Stimulated activated CD8-positive, alpha-beta memory T cell treated with anti-CD3 and anti-CD28 coated beads, Interleukin-12 subunit alpha, Interleukin-12 subunit beta, amount 100 ng/mL, for 24 hours (primary cell): Measurements from ENCODE around the gene UBTD1.
"Not testable (repeated sequence)": the region's sequence is repeated elsewhere in the genome, so short reads cannot be mapped to it uniquely, and the experiment has no call there.

Source experiments
- DNase-seq: peaks from one replicate; pipeline ENCODE4 v3.0.0-alpha.2; 2020; ENCODE audit errors: extremely low read depth

Gene UBTD1

GRCh38 chr10:97498841-97499560 lies at the start of gene UBTD1:
TSS of gene UBTD1 (plus strand) at chr10:97498924. CDS start at chr10:97499204, 280 bp downstream.
- peak; percentile 3 for DNase-seq

DNA sequence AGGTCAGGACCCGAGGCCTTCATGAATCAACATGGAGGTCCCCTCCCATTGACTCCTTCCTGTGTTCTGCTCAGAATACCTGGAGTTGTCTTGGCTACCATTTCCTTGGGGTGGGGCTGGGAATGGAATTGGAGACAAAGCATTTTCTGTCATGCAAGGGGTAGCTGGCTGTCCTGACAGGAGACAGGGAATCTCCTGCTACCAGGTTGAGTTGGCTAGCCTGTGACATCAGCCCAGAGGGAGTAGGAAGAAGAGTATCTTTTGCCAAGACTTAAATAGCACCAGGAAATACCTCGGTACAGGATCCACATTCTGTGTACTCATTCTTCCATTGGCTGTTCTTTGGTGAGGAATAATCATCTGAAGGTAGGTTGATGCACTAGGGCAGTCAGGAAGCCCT lies 47.9 kb upstream of the UBTD1 start:
- no peak for DNase-seq

GRCh38 chr10:97451605-97452004 lies 47.1 kb upstream of the UBTD1 start:
- no peak for DNase-seq

DNA sequence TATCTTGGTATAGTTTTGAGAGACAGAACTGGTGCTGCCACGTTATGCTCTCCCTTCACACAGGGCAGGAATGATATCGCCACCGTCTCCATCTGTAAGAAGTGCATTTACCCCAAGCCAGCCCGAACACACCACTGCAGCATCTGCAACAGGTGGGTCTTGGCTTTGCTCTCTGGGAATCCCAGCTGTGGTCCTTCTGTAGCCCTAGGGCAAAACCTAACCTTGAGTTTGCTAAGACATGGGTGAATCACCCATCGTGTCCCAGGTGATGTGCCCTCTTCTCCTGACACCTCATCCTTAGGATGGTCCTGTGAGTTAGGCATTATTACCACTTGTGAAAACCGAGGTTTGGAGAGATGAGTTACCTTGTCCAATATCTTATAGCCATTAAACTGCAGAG lies 46.4 kb upstream of the UBTD1 start:
- DNase-seq: no peak

DNA sequence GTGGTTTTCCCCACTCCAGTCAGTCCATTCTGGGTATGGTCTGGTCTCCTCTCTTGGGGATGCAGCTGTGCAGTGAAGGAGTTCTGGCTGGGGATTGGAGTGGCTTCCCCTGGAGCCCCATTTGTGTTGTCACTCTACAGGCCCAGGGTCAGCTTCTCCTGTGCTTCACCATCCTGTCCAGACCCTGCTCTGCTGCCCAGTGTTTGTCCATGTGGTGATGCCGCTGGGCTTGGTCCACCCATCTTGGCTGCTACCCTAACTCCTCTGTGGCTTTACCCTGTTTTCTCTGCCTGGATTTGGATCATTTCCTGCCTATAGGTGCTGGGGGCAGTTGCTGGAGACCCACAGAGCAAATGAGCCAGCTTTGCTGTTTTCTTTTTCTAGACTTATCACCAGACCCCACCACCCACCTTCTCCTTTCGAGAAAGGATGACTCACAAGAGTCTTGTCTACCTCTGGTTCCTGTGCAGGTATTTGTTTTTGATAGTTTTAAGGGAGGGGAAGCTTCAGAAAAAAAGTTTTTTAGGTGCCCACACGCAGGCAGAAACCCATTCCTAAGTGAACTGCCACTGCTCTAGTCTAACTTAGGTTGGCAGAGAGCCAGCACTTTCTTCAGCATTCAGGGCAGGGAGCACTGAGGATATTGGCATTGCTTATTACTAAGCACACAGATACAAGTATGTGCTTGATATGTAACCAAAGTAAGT lies 44.2 kb upstream of the UBTD1 start:
- DNase-seq: no peak

DNA sequence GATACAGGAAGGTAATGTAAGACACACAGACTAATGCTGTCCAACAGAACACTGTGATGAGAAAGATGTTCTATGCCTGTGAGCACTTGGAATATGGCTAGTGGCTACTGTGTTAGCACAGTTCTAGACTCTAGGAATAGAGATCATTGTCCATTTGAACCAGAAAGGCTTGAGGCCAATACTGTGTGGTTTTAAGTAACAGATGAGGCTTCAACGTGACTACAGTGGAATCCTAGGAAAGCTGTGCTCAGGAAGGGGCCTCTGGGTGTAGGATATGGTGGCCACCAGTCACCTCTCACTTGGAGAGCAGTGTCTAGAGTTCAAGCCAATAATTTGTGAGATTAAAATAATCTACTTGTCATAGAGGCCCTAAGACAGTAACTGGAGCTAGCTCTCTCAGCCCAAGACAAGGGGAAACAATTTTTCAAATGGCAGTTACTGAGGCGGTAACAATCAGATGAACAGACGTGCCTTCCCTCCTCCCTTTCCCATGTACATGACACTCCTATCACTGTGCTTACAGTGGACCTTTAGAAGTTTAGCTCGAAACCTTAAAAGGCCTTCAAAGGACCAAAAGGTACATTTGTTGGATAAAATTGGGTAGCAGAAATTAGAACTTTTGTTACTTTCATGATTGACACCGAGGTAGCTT lies 42.6 kb upstream of the UBTD1 start:
- DNase-seq: no peak

- no peak for DNase-seq
Measured at GRCh38 chr10:97456686-97457065, 42.0 kb upstream of the UBTD1 start.

- no peak for DNase-seq
Measured at GRCh38 chr10:97459111-97459510, 39.6 kb upstream of the UBTD1 start.

GRCh38 chr10:97459933-97460332 lies 38.8 kb upstream of the UBTD1 start:
- DNase-seq: no peak

- DNase-seq: no peak
Measured at GRCh38 chr10:97462309-97462708, 36.4 kb upstream of the UBTD1 start.

DNA sequence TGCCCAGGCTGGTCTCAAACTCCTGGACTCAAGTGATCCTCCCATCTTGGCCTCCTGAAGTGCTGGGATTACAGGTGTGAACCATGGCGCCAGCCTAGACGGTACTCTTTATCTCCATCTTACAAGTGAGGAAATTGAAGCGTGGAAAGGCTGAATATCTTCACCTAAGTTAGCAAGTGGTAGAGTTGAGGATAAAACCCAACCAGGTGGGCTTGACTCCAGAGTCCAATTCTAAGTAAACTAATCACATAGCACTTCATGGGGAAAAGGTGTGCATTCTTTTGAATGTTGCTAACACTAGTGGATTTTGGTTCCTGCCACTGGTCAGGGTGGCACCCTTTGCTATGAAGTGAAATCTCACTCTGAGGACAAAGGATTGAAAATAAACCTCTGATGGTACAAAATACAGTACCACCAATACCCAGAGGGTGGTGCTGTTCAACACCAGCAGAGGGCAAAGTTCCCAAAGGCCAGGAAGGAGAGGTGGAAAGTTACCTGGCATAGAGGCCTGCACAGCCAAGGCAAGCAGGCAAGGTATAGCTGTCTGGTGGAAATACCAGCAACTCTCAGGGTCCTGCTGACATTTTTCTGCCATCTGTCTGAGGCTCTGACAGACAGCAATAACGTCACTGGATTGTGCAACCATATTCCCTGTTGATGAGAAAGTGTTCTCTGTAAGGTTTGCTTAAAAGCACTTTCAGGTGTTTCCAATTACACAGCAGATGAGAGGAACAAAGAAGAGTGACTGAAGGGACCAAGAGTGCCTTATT lies 35.2 kb upstream of the UBTD1 start:
- no peak for DNase-seq

DNA sequence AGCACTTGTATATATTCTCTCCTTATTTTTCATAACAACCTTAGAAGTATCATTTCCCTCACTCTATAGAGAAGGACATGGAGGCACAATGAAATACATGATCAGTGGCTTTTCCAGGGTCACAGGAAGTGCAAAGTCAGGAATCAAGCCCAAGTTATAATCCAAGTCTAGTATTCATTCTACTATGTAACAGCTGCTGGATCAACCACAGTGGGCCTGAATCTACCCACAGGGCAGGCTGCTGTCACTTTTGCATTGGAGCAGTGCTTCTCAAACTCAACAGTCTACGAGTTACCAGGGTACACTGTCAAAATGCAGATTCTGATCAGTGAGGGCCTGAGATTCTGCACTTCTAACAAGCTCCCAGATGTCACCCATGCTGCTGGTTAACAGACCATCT lies 34.5 kb upstream of the UBTD1 start:
- DNase-seq: no peak

DNA sequence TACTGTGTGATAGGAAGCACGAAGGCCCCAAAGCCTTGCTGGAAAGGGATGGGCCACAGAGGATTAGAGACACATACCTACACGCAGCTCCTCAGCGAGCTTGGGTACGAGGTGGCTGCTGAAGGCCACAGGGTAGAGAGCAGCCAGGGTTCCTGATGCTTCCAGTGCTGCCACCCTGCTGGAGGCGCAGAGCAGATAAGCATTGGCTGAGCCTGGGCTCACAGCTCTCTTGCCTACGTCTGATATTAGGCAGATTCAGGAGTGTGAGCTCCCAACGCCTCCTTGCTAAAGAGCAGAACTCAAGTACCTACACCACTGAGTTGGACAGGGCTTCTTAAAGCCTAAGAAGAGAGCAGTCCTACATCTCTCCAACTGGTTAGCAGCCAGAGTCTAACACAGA lies 32.7 kb upstream of the UBTD1 start:
- DNase-seq: no peak

DNA sequence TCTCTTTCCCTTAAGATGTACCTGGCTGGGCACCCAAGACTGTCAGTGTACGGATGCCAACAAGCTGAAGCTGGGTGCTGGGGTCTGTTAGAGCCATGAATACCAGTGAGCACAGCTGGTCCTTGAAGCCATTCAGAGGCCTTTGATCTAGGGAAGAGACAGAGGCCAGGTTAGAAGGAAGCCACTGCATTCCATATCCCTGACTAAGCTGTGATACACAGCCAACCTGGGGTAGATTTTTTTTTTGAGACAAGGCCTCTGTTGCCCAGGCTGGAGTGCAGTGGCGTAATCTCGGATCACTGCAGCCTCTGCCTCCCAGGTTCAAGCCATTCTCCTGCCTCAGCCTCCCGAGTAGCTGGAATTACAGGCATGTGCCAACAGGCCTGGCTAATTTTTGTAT lies 32.0 kb upstream of the UBTD1 start:
- DNase-seq: no peak

DNA sequence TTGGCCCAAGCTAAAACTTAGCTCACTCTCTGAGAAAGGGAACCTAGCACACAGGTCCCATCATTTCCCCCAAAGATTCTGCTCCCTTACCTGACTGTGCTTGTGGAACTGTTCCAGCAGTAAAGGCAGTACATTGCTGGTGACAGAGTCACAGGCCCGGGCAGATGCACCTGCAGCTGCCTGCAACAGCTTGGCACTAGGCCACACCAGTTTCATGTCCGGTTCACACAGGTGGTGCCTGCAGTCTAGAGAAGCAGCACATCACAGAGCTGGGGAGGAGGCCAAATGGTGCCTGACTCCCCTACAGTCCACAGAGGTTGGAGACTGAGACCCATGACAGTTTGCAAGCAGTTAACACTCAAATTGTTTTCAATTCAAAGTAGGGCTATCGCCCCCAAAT lies 30.6 kb upstream of the UBTD1 start:
- no peak for DNase-seq

GRCh38 chr10:97468781-97469180 lies 29.9 kb upstream of the UBTD1 start:
- DNase-seq: not testable (repeated sequence)

GRCh38 chr10:97474918-97475317 lies 23.8 kb upstream of the UBTD1 start:
- no peak for DNase-seq

DNA sequence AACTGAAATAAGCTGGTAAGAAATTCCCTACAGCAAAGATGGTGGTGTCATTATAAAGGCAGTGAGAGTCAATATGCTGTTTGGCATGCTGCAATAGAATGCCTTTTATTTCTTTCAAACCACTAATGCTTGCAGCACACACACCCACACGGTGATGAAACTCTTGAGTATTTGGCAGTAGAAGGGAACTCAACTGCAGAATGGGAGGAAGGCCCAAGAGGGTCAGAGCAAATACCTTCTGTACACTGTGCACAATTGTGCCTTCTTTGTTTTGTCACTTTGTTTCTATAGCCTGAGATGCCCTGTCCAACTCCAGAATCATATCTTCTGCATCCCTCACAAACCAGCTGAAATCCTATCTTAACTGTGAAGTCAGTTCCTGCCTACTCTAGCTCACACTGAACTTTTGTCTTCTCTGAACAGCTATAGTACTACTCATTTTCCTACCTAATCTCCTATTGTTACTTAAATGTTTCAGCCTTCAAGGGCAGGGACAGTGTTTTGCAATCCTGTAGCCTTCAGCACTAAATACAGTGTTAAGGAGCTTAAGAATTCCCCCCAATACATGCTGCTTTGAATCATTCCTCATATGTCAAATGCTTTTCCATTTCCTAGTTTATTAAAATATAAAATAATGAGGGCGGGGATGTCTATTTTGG lies 22.7 kb upstream of the UBTD1 start:
- no peak for DNase-seq

DNA sequence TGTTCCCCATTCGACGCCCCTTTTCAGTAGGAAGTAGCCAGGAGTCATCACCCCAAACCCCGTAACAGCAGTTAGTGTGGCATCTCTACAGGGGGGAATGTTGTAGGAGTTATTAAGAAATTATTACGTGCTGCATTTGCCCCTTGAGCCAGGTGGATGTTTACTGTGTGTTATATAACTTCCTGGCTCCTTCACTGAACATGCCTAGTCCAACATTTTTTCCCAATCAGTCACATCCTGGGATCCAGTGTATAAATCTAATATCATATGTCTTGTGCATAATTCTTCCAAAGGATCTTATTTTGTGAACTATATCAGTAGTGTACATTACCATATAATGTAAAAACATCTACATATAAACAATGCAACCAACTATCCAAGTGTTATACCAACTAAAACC lies 19.3 kb upstream of the UBTD1 start:
- not testable (repeated sequence) for DNase-seq

DNA sequence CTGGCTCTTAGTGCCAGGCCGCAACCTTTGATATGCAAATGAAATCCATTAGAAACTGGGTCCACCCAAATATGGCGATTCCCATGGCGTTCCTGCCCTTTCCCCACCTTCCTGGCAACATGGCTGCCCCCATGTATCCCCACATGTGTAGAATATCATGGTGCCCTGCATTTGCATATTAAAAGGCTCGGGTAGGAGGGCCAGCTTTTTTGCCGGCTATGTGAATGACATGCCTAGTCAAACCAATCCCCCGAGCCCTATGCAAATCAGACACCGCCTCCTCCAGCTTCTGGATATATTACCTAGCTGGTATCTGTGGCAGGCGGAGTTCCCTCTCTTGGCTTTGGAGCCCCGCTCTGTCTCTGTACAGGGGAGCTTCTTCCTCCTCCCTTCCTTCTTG lies 18.8 kb upstream of the UBTD1 start:
- no peak for DNase-seq

DNA sequence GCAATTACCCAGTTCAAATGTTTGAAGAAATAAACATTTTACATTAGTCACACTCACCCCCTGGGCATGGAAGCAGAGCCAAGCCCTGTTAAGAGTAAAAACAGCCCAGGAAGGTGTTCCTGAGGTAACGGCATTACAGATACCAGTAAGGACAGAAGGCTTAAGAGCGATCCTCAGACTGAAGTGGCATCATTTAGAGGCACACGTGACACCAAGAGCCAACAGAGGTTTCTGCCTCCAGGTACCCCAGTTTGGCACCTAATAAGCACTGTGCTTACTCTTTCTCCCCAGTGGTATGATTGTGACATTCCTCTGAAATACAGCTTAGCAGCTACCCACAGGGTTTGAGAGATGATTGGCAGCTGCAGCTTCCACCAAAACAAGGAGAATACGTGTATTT lies 17.7 kb upstream of the UBTD1 start:
- DNase-seq: no peak

DNA sequence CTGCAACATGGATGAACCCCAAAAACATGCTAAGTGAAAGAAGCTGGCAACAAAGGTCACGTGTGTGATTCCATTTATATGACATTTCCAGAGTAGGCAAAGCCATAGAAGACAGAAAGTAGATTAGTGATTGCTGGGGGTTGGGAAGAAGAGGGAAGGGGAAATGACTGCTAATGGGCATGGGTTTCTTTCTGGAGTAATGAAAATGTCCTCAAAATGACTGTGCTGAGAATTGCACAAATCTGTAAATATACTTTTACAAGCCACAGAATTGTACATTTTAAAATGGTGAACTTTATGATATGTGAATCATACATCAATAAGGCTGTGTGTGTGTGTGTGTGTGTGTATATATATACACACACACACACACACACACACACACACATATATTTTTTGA lies 16.3 kb upstream of the UBTD1 start:
- no peak for DNase-seq
